Hepatocyte (in vitro differentiated cells): ENCODE results near the gene HAO2. TPM values are rescaled to one million over a fixed set of nuclear protein-coding genes. Genes with fewer than 3 reads are reported as not detected.

ENCODE experiments used
- DNase-seq: peaks from one replicate; pipeline ENCODE4 v3.0.0-alpha.2; 2016; ENCODE audit warnings: low spot score
- H2AFZ ChIP-seq: fragments of 200-600 bp; sonication (generic); 2 replicates; pipeline ENCODE4 v1.6.0; 2016; ENCODE audit warnings: antibody characterized with exemption, mild to moderate bottlenecking
- H3K27ac ChIP-seq: fragments of 200-600 bp; sonication (generic); 2 replicates; pipeline ENCODE4 v1.5.1; 2016; ENCODE audit warnings: mild to moderate bottlenecking
- H3K27me3 ChIP-seq: fragments of 200-600 bp; sonication (generic); 2 replicates; pipeline ENCODE4 v1.6.1; 2016
- H3K36me3 ChIP-seq: fragments of 200-600 bp; sonication (generic); replicated peaks from 2 replicates; pipeline ENCODE4 v1.5.1; 2016; ENCODE audit warnings: low read depth; ENCODE audit not compliant: insufficient read depth
- H3K4me1 ChIP-seq: fragments of 200-600 bp; sonication (generic); 2 replicates; pipeline ENCODE4 v1.5.1; 2016; ENCODE audit warnings: mild to moderate bottlenecking, moderate library complexity; ENCODE audit not compliant: insufficient read depth
- H3K4me2 ChIP-seq: fragments of 200-600 bp; sonication (generic); 2 replicates; pipeline ENCODE4 v1.6.0; 2016
- H3K4me3 ChIP-seq: fragments of 200-600 bp; sonication (generic); 2 replicates; pipeline ENCODE4 v1.5.1; 2016; ENCODE audit warnings: mild to moderate bottlenecking
- H3K79me2 ChIP-seq: fragments of 200-600 bp; sonication (generic); 2 replicates; pipeline ENCODE4 v1.6.0; 2017; ENCODE audit warnings: mild to moderate bottlenecking
- H3K9me2 ChIP-seq: fragments of 200-600 bp; sonication (generic); replicated peaks from 2 replicates; pipeline ENCODE4 v1.6.0; 2017; ENCODE audit warnings: mild to moderate bottlenecking; ENCODE audit not compliant: insufficient read depth
- H3K9me3 ChIP-seq: fragments of 200-600 bp; sonication (generic); 2 replicates; pipeline ENCODE4 v1.5.1; 2016; ENCODE audit warnings: low read depth, mild to moderate bottlenecking
- H4K20me1 ChIP-seq: fragments of 200-600 bp; sonication (generic); 2 replicates; pipeline ENCODE4 v1.6.0; 2016; ENCODE audit warnings: mild to moderate bottlenecking; ENCODE audit not compliant: insufficient read depth, poor library complexity, severe bottlenecking
- CTCF ChIP-seq: fragments of 200-600 bp; sonication (generic); IDR thresholded peaks from 2 replicates; pipeline ENCODE4 v1.5.1; 2016; ENCODE audit warnings: antibody characterized with exemption, mild to moderate bottlenecking; ENCODE audit not compliant: poor library complexity
- EZH2 ChIP-seq: fragments of 200-600 bp; sonication (generic); IDR thresholded peaks from 2 replicates; pipeline ENCODE4 v1.6.1; 2016; ENCODE audit warnings: antibody characterized with exemption, mild to moderate bottlenecking, borderline replicate concordance
- EZH2phosphoT487 ChIP-seq: fragments of 200-600 bp; sonication (generic); IDR thresholded peaks from one replicate; pipeline ENCODE4 v1.6.1; 2018; ENCODE audit warnings: antibody characterized with exemption, mild to moderate bottlenecking, low read depth, moderate library complexity; ENCODE audit not compliant: unreplicated experiment, severe bottlenecking
- WGBS: methylation state at CpG from one replicate; pipeline ENCODE4 v1.1.6; 2016; ENCODE audit warnings: low lambda C conversion rate; ENCODE audit errors: missing lambda C conversion rate; 5-methylcytosine and 5-hydroxymethylcytosine counted together
- polyA plus RNA-seq: library from polyadenylated mRNA; unstranded; fragments of >200 nt; fragmentation: Nextera tagmentation; extraction: Ambion mirVana; gene quantifications from 2 replicates; pipeline ENCODE4 v1.2.1, GENCODE V29; 2016
- total RNA-seq: library from RNA; depleted of rRNA; stranded (reverse); fragments of >200 nt; gene quantifications from 2 replicates; pipeline ENCODE4 v1.2.3, GENCODE V29; 2014

HAO2 gene
- total and polyA plus RNA-seq, 2 experiments from 2014 or later, result 14.2 to 16.6 TPM

- H3K4me3 ChIP-seq, result no peak overlapping the region
- H3K9me3 ChIP-seq, result no peaks in the 10 kb centered on the region
- H3K4me2 ChIP-seq, result no peak overlapping the region
- H3K27ac ChIP-seq, result no peak overlapping the region
- no peaks in the 10 kb centered on the region for H3K4me1 ChIP-seq
- H3K79me2 ChIP-seq, result no peaks in the 10 kb centered on the region
- TF ChIP-seq EZH2phosphoT487 (no peak), EZH2 (no peak), CTCF (no peak)
- no peak overlapping the region for H2AFZ ChIP-seq
- WGBS, result 91% methylated on average over 4 of the region's 4 CpGs
- H4K20me1 ChIP-seq, result no peaks in the 10 kb centered on the region
- H3K27me3 ChIP-seq, result no peaks in the 10 kb centered on the region
- no peaks in the 10 kb centered on the region for H3K9me2 ChIP-seq
- no peaks in the 10 kb centered on the region for H3K36me3 ChIP-seq
- no peak for DNase-seq
Observed at GRCh38 chr1:119359730-119360129, 8.9 kb upstream of the HAO2 start.

- Histone ChIP-seq H3K27me3 (no peaks in the 10 kb centered on the region), H2AFZ (no peak overlapping the region), H3K79me2 (no peaks in the 10 kb centered on the region), H3K9me2 (no peaks in the 10 kb centered on the region), H3K36me3 (no peaks in the 10 kb centered on the region), H4K20me1 (no peaks in the 10 kb centered on the region), H3K4me3 (no peak overlapping the region), H3K4me2 (no peak overlapping the region), H3K9me3 (no peaks in the 10 kb centered on the region), H3K4me1 (no peaks in the 10 kb centered on the region), H3K27ac (no peak overlapping the region)
- TF ChIP-seq EZH2phosphoT487 (no peak), CTCF (no peak), EZH2 (no peak)
- WGBS, result 80% methylated on average over 1 of the region's 1 CpG
- no peak for DNase-seq
Observed at GRCh38 chr1:119361205-119361604, 7.4 kb upstream of the HAO2 start.

- Histone ChIP-seq H3K4me3 (no peak overlapping the region), H4K20me1 (no peaks in the 10 kb centered on the region), H3K27ac (no peak overlapping the region), H3K4me1 (no peaks in the 10 kb centered on the region), H3K79me2 (no peaks in the 10 kb centered on the region), H3K4me2 (no peak overlapping the region), H3K9me3 (no peaks in the 10 kb centered on the region), H3K9me2 (no peaks in the 10 kb centered on the region), H3K36me3 (no peaks in the 10 kb centered on the region), H3K27me3 (no peaks in the 10 kb centered on the region), H2AFZ (no peak overlapping the region)
- DNase-seq, result no peak
- 72% methylated on average over 4 of the region's 4 CpGs for WGBS
- TF ChIP-seq EZH2, result no peak
- no peak for TF ChIP-seq CTCF
- TF ChIP-seq EZH2phosphoT487, result no peak
Observed at GRCh38 chr1:119361620-119362344, 6.8 kb upstream of the HAO2 start.
